GM18873 (cell line): ENCODE measurements around the gene DEGS2.

Experiments used
- ATAC-seq: cut with Tn5 transposase; IDR thresholded peaks from one replicate; pipeline ENCODE4 v1.9.1; 2021; ENCODE audit warnings: mild to moderate bottlenecking, moderate library complexity, moderate number of reproducible peaks; ENCODE audit not compliant: unreplicated experiment, low FRiP score

The DEGS2 gene

DNA sequence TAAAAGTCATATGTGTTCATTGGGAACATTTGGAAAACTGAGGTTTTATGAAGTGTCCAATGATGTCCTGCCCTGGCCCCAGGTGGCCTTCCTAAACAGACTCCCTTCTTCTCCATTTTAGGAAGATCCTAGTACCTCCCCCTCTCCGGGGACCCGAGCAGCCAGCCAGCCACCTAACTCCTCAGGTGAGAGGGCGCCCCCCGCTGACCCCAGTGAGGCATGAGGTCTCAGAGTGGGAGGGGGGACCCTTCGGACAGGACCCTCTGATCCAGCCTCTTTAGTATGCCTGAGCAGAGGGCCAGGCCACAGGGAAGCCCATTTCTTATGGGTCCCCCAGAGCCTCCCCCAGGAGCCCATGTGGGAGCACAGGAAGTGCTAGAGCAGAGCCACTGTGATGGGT lies 23.7 kb downstream of the DEGS2 start:
- ATAC-seq: no peak

DNA sequence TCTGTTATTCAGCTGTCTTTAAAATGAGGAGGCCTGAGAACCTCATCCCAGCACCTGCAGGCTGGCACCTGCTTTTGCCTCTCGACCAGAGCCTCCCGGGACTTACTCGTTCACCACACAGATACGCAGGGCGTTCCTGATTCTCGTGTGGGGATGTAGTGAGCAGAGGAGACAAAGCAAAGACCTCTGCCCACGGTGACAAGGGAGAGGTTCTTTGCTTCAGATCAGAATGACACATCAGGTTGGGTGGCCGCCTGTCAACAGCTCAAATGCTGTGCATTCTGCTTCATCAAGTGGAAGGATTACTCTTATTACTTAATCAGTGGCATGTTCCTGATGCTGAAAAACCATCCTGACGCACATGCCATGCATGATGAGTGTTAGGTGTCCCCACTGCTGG lies 24.4 kb downstream of the DEGS2 start:
- no peak for ATAC-seq

DNA sequence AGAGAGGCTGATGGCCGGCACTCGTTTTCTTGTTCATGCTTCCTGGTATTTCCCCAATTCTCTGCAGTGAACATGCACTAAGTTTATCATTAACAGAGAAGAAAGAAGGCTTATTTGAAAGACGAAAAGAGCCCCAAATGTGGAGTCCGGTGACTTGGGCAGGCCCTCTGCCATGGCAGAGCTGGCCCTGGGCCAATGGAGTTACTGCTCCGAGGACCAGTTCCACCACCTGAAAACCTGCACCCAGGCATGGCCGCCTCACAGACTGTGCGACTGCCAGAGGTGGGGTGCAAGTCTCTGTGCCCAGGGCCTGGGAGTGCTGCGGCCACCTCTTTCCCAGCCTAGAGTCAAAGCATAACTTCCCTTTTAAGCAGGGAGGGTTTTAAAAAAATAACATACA lies 24.9 kb downstream of the DEGS2 start:
- no peak for ATAC-seq

DNA sequence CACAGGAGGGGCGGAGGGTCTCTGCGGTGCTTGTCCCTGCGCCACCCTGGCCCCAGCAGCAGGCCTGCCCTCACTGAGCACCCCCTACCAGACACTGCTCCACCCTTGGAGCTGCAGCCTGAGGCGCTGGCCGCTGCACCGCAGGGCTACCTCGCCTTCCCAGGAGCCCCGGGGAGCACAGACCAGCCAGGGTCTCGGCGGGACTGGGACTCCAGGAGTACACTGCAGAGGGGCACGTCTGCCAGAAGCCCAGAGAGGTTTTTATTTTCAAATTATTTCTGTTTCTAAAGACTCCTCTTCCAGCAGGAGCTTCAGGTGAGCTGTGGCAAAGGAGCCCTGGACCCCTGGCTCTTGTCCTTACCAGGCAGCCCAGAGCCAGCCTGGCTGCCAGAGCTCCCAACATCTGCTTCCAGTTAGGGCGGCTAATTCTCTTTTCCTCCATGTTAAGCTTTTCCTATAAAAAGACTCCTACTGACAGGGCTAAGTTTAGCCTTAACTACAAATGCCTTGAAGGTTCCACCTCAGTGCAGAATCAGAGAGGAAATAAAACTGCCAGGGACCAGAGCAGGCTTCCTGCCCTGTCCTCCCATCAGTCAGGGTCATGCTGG lies 26.4 kb downstream of the DEGS2 start:
- no peak for ATAC-seq

DNA sequence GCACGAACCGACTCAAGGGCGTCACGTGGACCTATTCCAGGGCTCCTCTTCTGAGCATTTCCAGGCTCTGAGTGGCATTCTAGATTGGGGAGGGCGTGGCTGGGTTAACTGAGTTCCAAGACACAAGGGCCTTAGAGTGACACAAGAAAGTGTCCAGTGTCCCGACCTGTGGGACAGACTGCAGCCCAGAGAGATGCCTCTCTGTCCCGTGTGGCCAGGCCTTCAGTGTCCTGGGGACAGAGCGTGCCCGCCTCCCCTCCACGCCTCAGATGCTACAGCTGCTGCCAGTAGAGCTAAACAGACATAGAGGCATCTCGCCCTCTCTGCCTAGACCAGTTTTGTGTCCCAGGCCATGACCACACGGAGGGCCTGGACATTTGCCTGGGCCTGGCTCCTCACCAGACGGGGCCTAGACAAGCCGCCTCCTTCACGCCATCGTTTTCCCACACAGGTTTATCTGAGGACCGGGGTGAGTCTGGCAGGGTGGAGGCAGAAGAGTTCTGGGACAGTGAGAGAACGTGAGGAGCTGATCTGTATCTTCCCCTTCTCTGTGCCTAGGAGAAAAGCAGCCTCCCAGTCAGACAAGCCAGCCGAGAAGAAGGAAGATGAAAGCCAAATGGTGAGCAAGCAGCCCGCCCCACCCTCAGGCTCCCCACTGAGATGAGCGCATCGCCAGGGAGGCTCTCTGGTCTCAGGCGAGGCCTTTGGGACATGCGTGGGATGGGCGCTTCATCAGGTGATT lies 27.1 kb downstream of the DEGS2 start:
- ATAC-seq: no peak

DNA sequence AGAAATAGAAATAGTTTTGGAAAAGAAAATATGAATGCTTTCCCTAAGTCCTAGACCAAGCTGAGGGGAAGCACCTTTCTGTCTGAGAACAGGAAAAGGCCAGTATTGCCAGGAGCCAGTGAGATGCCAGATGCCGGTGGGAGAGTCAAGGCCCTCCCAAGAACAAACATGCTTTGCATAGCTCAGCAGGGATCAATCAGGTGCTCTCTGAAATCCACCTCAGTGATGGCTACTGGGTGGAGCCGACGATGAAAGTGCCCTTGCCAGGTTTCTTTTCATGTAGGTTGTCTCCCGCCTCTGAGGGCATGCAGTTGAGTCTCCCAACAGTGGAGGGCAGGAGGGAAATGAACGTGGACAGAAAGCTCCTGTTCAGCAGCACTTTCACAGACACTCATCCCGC lies 28.3 kb downstream of the DEGS2 start:
- no peak for ATAC-seq

DNA sequence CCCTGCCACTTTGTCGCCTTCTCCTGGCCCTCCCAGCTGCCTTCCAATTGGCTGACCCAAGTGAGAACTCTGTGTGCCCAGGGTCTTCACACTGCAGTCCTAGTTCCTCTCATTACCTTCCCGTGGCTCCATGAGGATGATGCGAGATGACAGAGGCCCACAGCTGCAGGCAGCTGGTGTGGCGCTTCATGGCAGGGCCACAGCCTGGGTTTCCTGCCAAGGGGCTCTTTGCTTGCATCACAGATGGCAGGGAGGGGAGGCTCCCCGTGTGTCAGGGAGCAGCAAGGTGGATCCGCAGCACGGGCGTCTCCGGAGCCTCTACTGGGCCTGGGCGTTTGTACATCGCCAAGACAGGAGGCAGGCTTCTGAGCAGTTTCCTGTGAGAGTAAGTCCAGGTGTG lies 28.9 kb downstream of the DEGS2 start:
- no peak for ATAC-seq

DNA sequence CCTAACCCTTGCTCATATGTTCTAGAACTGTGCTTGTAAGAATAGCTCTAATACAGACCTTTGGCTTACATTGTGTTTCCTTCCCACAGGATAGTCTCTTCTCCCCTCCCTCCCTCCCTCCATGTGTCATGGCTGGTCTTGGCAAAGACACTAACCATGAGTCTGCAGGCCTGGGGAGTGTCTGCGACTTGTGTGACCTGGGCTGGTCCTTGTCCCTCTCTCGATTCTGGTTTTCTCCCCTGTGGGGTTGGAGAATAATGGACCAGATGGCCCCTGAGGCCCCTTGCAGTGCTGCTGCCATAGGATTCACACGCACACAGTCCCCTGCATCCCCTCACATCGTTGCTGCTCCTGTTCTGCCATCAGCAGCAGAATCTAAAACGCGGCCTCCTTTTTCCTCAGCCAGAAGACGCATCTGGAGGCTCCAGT lies 30.3 kb downstream of the DEGS2 start:
- ATAC-seq: no peak

DNA sequence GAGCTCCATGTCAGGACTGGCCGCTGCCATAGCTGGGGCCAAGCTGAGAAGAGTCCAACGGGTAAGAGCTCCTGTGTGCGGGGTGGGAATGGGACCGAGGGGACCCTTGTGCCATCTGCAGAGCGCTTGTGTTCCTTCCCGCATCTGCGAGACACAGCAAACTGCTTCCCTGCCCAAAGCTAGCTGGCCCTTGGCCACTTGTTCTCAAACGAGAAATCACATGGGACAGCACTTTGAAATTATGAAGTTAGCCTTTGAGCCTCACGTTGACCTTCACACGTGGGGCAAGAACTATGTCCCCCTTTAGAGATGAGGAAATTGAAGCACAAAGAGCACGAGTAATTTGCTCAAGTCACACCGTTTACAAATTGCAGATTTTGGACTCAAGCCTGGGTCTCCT lies 30.8 kb downstream of the DEGS2 start:
- no peak for ATAC-seq

DNA sequence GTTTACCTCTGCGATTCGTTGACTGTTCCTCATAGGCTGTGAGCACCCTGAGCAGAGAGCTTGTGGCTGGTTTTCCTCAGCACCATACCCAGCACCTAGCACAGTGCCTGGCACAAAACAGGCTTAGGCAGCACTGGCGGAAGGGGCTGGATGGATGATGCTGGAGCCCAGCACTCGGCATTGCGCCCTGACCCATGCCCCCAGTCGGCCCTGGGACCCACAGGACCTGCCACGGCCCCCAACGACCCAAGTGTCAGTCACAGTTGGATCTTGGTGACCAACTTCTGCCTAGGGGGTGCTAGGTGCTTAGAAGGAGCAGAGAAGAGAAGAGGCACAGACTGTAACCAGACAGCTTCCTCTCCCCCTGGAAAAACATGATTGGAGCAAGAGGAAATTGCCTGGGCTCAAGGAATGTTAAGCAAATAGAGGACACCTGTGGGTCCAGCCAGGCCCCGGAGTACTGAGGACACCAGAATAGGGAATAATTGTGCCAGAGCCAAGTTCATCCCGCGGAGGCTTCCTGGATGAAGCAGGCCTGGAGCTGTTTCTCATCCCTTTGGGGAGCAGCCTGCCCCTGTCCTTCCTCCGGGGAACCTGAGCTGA lies 31.5 kb downstream of the DEGS2 start:
- ATAC-seq: no peak

DNA sequence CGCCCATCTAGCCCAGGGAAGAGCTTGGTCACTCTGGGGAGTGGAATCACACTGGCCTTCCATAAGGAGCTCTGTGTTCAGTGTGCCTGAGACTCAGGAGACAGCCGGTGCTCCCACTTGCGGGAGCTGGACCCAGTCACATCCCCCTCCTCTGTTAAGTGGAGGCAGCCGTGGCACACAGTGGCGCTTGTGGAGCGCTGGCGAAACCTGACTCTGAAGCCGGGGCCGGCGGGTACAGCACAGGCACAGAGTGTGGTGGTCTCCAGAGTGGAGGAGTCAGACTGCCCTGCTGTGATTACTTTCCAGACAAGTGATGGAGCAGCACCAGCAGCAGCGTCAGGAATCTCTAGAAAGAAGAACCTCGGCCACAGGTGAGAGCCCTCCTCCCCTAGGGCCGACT lies 33.0 kb downstream of the DEGS2 start:
- no peak for ATAC-seq

DNA sequence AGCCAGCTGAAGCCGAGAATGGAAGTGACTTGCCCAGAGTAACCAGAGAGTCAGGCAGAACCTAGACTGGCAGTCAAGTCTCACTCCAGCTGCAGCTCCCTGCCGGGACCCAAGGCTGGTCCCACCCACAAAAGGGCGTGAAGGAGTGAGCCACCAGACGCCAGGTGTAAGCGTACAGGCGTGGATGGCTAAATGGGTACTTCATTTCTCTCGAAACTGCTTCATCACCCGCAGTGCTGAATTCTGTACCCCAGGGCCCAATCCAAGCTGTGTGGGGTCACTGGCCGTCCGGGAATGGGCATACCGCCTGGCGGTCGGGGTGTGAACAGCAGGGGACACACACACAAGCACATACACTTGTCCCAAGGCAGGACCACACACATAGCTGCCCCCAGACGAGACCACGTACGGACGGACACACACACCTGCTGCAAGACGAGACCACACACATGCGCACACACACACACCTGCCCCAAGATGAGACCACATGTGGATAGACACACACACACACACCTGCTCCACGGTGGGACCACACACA lies 34.8 kb downstream of the DEGS2 start:
- no peak for ATAC-seq

DNA sequence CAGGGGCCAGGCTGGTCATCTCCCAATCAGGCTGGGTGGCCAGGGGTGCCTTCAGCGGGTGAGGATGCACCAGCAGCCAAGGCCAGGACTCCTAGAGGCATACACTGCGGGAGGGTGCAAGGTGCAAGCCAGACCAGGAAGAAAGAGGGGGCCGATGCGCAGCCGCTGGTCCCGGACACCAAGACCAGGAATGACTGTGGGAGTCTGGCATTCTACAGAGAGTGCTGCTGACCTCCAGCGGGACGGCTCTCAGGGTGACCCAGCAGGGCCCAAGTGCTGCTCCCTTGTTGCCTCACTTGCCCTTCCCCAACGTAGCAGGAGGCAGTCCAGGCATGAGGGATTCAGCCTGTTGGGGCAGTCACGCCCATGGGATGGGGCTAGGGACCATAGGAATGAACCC lies 35.8 kb downstream of the DEGS2 start:
- ATAC-seq: no peak

DNA sequence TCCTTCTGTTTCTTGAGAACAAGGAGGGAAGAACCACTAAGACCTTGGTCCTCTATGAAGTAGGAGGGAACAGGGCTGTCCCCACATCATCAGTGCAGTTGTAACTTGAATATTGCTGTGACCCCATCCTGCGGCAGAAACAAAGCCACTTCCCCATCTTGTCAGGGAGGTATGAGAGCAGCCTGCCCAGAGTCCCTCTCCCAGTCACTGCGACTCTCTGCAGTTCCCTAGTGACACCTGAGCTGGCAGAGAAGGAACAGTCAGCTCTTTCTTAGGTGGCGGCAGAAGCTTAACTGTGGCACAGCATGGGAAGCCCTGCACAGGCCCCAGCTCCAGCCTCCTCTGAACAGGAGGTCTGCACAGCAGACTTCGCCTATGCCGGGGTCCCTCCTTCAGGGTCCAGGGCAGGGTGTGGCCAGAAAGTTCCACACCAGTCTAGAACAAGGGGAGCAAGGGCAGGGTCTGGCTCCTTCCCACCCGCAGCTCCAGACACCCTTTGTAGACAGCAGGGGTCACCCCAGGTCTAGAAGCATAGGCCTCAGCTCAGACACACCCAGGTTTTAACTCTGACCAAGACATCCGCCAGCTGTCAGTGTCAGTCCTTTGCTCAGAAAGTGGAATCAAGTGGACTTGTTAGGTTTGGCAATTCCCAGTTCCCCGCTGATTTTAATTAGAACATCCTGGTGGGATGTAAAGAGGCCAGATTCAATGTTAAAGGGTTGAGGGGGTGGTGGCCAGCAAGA lies 36.8 kb downstream of the DEGS2 start:
- ATAC-seq: no peak

DNA sequence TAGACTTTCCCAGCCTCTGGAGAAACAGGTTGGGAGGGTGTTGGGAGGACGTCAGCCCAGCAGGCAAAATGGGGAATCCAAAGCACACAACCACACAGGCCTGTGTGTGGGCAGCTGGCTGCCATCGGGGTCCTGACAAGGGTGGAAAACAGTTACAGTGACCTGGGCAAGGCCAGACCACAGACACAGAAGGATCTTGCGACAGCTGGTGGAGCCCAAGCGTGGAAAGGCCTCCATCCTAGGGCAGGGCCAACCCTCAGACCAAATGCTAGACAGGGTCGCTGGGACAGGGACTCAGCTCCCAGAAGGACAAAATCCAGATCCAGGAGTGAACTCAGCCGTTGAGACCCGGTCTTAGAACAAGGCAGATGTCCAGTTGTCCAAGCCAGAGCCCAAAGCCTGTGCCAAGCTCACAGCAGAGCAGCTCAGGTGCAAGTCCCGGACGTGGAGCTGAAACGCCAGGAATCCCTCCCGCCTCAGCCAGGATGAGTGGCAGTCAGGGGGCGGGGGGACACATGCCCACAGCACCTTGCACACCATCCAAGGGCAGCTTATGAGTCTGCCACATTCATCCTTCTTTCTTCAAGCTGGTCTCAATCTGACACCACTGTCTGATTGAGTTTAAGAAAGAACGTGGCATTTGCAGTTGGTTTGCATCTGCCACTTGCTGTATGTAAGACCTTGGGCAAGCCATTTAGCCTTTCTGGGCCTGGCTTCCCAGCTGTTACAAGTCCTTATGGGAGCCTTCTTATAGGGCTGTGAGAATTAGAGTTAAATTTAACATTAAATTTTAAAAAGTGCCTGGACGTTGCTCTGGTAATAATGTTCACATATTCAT lies 37.6 kb downstream of the DEGS2 start:
- no peak for ATAC-seq

DNA sequence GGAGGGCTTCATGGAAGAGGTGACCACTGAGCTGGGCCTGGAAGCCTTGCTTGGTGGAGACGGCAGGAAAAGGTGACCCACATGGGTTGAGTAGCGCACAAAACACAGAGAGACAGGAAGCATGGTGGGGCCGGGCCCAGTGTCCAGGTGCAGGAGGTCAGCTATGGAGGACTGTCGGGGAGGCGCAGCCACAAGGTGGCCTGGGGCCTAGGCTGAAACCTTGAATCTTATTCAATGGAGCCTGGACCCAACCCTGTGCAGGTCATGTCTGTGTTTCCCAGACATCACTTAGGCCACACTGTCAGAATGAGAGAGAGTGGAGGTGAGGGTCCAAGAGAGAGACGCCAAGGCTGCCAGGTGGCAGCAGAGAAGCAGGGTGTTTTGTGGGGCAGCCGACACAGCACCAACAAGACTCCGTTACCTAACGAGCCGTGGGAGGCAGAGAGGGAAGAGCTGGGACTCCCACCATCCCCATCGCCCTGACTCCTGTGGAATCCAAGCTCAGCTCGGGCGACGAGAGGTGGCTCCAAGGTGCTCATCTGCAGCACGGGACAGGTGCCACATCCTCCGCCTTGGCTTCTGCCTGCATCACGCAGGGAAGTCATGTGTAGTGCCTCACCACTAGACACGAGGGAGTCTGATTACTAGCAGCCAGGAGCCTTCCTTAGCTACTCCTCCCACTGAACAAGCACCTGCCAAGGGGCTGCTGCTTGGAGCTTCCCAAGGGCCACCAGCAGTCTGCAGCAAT lies 38.7 kb downstream of the DEGS2 start:
- no peak for ATAC-seq

DNA sequence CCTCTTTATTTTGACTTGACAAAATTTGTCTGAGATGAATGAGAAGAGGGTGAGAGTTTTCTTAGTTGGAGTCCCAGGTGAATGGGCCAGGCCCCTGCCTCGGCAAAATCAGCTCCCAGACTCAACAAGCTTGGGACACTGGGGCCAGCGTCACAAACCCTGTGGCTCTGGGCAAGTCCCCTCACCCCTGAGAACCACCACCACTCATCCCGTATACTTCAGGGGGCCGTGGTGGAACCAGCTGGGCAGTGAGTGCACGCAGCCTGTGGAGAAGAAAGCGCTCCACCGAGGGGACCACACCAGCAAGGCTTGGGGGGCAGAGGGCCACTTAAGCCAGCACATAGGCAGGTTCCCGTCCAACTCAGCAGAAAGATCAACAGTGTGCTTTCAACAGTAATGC lies 40.2 kb downstream of the DEGS2 start:
- ATAC-seq: no peak

DNA sequence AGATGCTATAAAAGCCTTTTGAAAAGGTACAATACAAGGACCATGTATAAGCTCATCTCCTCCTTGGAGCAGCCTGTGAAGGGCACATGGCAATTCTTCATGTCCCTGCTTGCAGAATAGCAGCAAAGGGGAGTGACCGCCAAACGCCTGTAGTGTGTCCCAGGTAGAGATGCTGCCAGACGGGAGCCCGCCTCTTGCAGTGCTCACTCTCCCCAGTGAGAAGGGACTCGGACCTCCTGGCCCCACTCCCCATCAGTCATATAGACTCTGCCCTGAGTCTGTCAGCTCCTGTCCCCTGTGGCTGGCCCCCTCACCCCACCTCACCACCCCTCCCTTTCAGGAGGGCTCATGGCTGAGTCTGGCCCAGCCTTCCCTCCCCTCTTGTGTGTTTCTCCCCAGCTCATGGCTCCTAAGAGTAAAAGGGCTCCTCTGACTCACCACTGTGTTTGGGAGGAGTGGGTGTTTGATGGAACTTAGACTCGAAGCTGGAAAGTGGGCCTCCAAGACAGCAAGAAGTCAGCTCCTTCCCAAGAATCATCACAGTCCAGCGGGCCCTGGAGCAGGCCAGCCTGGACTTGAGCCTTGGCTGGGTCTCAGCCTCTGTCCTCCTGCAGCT lies 40.9 kb downstream of the DEGS2 start:
- ATAC-seq: no peak
